Keratinocyte (primary cell): ENCODE measurements around the gene ERCC3. TPM values are rescaled to one million over a fixed set of nuclear protein-coding genes. Genes with fewer than 3 reads are reported as not detected.

ENCODE experiments used
- DNase-seq: peaks from one replicate; pipeline ENCODE4 v3.0.0-alpha.2; 2011; ENCODE audit warnings: low read depth, missing footprints, low spot score
- FAIRE-seq: peaks from 2 replicates; lab custom pipeline; 2011; peaks lifted over from hg19 to GRCh38; lab: Jason Lieb, UNC
- H2AFZ ChIP-seq: 2 replicates; pipeline ENCODE4 v1.6.0; 2012; ENCODE audit warnings: low read length, control low read depth, inconsistent platforms; ENCODE audit not compliant: control insufficient read depth
- H3K27ac ChIP-seq: 2 replicates; pipeline ENCODE4 v1.5.1; 2011; ENCODE audit warnings: low read length; ENCODE audit not compliant: control insufficient read depth, insufficient read depth
- H3K27me3 ChIP-seq: 3 replicates; pipeline ENCODE4 v1.6.0; 2011; ENCODE audit warnings: low read length; ENCODE audit not compliant: control insufficient read depth, insufficient read depth; ENCODE audit errors: extremely low read depth
- H3K36me3 ChIP-seq, 2 experiments: 2 replicates in 1 of 2; 3 replicates in 1 of 2; pipeline ENCODE4 v1.5.1; 2011; ENCODE audit warnings: low read length in 2 of 2, mild to moderate bottlenecking in 1 of 2; ENCODE audit not compliant: control insufficient read depth in 2 of 2, insufficient read depth in 2 of 2; ENCODE audit errors: extremely low read depth in 1 of 2
- H3K4me1 ChIP-seq: 3 replicates; pipeline ENCODE4 v1.5.1; 2011; ENCODE audit warnings: low read length; ENCODE audit not compliant: control insufficient read depth, insufficient read depth; ENCODE audit errors: extremely low read depth
- H3K4me2 ChIP-seq: 3 replicates; pipeline ENCODE4 v1.6.0; 2011; ENCODE audit warnings: low read depth, low read length; ENCODE audit not compliant: control insufficient read depth, insufficient read depth; ENCODE audit errors: extremely low read depth
- H3K4me3 ChIP-seq, 3 experiments: fragments of 200-600 bp in 1 of 3; sonication (generic) in 1 of 3; 2 replicates in 2 of 3; 3 replicates in 1 of 3; pipeline ENCODE4 v1.5.1; 2011 to 2016; ENCODE audit warnings: low read length in 3 of 3, mild to moderate bottlenecking in 3 of 3, control low read depth in 2 of 3, inconsistent platforms in 1 of 3, low read depth in 1 of 3, mixed read lengths in 1 of 3, mixed run types in 1 of 3, moderate library complexity in 1 of 3; ENCODE audit not compliant: control insufficient read depth in 2 of 3, insufficient read depth in 2 of 3; ENCODE audit errors: extremely low read depth in 1 of 3
- H3K79me2 ChIP-seq: 2 replicates; pipeline ENCODE4 v1.6.0; 2012; ENCODE audit warnings: low read length; ENCODE audit not compliant: control insufficient read depth, insufficient read depth
- H3K9ac ChIP-seq: 3 replicates; pipeline ENCODE4 v1.6.0; 2011; ENCODE audit warnings: low read length; ENCODE audit not compliant: control insufficient read depth, insufficient read depth; ENCODE audit errors: extremely low read depth
- H3K9me1 ChIP-seq: 3 replicates; pipeline ENCODE4 v1.6.0; 2011; ENCODE audit warnings: low read length; ENCODE audit not compliant: control insufficient read depth, insufficient read depth; ENCODE audit errors: extremely low read depth
- H3K9me3 ChIP-seq: 2 replicates; pipeline ENCODE4 v1.5.1; 2012; ENCODE audit warnings: low read depth, low read length; ENCODE audit not compliant: control insufficient read depth
- H4K20me1 ChIP-seq: 3 replicates; pipeline ENCODE4 v1.6.0; 2011; ENCODE audit warnings: low read length; ENCODE audit not compliant: control insufficient read depth, insufficient read depth; ENCODE audit errors: extremely low read depth
- EZH2 ChIP-seq: IDR thresholded peaks from one replicate; pipeline ENCODE4 v1.6.1; 2012; ENCODE audit warnings: inconsistent platforms, mild to moderate bottlenecking, low read length, moderate library complexity
- dilution Hi-C: fragments of 300-500 bp; cut with MboI; formaldehyde crosslinking; loops from one replicate; pipeline ENCODE4 v1.7.0; 2020; ENCODE audit warnings: low sequenced_read_pairs; ENCODE audit not compliant: extremely low pct_ligation_motif_present
- polyA plus RNA-seq, 5 experiments: library from polyadenylated mRNA; depleted of rRNA in 3 of 5; stranded (reverse) in 3 of 5; stranded (forward) in 1 of 5; unstranded in 1 of 5; fragments of >200 nt; gene quantifications; 1 replicate in 1 of 5; 2 replicates in 3 of 5; 3 replicates in 1 of 5; pipeline versions ENCODE4 v1.2.1 to v1.2.3, GENCODE V29; 2011 to 2012; ENCODE audit warnings: missing spikeins in 2 of 5, low read depth in 1 of 5, low replicate concordance in 1 of 5
- TF ChIP-seq, protein P1 (sequence below), 3 experiments: IDR thresholded peaks in 1 of 3; conservative IDR thresholded peaks in 1 of 3; optimal IDR thresholded peaks in 1 of 3; 2 replicates in 2 of 3; 3 replicates in 1 of 3; pipeline versions ENCODE3 to v1.5.1; 2011; ENCODE audit warnings: low read length in 3 of 3, mild to moderate bottlenecking in 3 of 3, moderate library complexity in 2 of 3, control low read depth in 1 of 3, inconsistent platforms in 1 of 3; ENCODE audit not compliant: insufficient read depth in 2 of 3; ENCODE audit errors: extremely low read depth in 1 of 3

The ERCC3 gene
- polyA plus RNA-seq, 1 donor (not counting 4 experiments of a cell fraction or from before 2014, with no cell fraction given), result 40.6 TPM

DNA sequence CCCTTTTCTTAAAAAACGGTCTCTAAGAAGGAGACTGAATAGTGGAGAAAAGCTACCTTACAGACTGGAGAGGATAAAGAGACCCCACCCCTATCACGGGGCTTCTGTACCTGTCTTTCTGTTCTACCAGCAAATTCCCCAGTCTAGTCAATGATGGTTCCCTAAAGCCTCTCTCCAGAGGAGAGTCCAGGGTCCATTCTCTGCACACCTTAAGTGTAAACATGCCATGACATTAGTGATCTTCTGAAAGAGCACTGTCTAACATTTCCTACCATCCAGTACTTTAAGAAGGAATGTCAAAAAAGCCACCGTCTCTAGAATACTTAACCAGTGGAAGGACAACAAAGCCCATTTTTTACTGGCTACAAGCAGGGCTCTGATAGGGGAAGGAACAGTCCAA is 17.0 kb upstream of the ERCC3 start:
- Histone ChIP-seq H4K20me1 (no peaks in the 10 kb centered on the region), H3K4me1 (no peaks in the 10 kb centered on the region), H3K79me2 (no peaks in the 10 kb centered on the region), H3K4me3 (no peak overlapping the region), H3K9me3 (no peaks in the 10 kb centered on the region), H3K27ac (no peak overlapping the region), H3K9ac (no peak overlapping the region), H2AFZ (no peak overlapping the region), H3K4me2 (no peak overlapping the region), H3K9me1 (no peaks in the 10 kb centered on the region), H3K27me3 (no peaks in the 10 kb centered on the region), H3K36me3 (peaks cover 9 to 13% of the 10 kb centered on the region in 2 experiments)
- FAIRE-seq (no peak), DNase-seq (no peak)
- dilution Hi-C loops, result no loop called here
- TF ChIP-seq, protein P1, sequence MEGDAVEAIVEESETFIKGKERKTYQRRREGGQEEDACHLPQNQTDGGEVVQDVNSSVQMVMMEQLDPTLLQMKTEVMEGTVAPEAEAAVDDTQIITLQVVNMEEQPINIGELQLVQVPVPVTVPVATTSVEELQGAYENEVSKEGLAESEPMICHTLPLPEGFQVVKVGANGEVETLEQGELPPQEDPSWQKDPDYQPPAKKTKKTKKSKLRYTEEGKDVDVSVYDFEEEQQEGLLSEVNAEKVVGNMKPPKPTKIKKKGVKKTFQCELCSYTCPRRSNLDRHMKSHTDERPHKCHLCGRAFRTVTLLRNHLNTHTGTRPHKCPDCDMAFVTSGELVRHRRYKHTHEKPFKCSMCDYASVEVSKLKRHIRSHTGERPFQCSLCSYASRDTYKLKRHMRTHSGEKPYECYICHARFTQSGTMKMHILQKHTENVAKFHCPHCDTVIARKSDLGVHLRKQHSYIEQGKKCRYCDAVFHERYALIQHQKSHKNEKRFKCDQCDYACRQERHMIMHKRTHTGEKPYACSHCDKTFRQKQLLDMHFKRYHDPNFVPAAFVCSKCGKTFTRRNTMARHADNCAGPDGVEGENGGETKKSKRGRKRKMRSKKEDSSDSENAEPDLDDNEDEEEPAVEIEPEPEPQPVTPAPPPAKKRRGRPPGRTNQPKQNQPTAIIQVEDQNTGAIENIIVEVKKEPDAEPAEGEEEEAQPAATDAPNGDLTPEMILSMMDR (optimal IDR thresholded peaks at IDR 0.05 in 1 of 3, IDR thresholded peaks at IDR 0.05 in 1 of 3, conservative IDR thresholded peaks at IDR 0.05 in 1 of 3; ENCODE audit: extremely low read depth in 1 of 3, insufficient read depth in 2 of 3, low read length in 3 of 3), result no peak
- TF ChIP-seq EZH2, result no peak

DNA sequence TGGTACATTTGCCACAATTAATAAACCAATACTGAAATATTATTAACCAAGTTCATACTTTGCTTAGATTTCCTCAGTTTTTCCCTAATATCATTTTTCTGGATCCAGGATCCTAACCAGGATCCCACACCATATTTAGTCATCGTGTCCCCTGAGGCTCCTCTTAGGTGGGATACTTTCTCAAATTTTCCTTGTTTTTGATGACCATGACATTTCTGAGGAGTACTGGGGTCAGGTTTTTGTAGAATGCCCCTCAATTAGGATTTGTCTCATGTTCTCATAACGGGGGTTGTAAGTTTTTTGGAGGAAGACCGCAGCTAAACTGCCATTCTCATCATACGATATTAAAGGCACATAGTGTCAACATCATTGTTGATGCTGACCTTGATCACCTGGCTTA is 15.5 kb upstream of the ERCC3 start:
- DNase-seq, result no peak
- Histone ChIP-seq H3K4me3 (no peak overlapping the region), H3K9me1 (no peaks in the 10 kb centered on the region), H2AFZ (no peak overlapping the region), H3K4me2 (no peak overlapping the region), H3K4me1 (no peaks in the 10 kb centered on the region), H3K79me2 (no peaks in the 10 kb centered on the region), H3K9me3 (no peaks in the 10 kb centered on the region), H4K20me1 (no peaks in the 10 kb centered on the region), H3K27ac (no peak overlapping the region), H3K36me3 (peaks cover 10 to 15% of the 10 kb centered on the region in 2 experiments), H3K27me3 (no peaks in the 10 kb centered on the region), H3K9ac (no peak overlapping the region)
- dilution Hi-C loops, result no loop called here
- FAIRE-seq, result no peak
- TF ChIP-seq EZH2, result no peak
- TF ChIP-seq, protein P1 (optimal IDR thresholded peaks at IDR 0.05 in 1 of 3, IDR thresholded peaks at IDR 0.05 in 1 of 3, conservative IDR thresholded peaks at IDR 0.05 in 1 of 3; ENCODE audit: extremely low read depth in 1 of 3, insufficient read depth in 2 of 3, low read length in 3 of 3), result no peak
